Fibroblast of skin of back (primary cell): ENCODE measurements around the gene PCDHB10.
"Not testable (repeated sequence)": the region's sequence is repeated elsewhere in the genome, so short reads cannot be mapped to it uniquely, and the experiment has no call there.

Experiments used
- DNase-seq: peaks from one replicate; pipeline ENCODE4 v3.0.0-alpha.2; 2013

PCDHB10 gene

GRCh38 chr5:141188682-141189081 lies 3.5 kb upstream of the PCDHB10 start:
- DNase-seq: not testable (repeated sequence)

- DNase-seq: not testable (repeated sequence)
Measured at GRCh38 chr5:141189131-141189530, 3.0 kb upstream of the PCDHB10 start.

- DNase-seq: not testable (repeated sequence)
Measured at GRCh38 chr5:141194332-141194731, 2.2 kb downstream of the PCDHB10 start.

- no peak for DNase-seq
Measured at GRCh38 chr5:141196363-141196762, 4.2 kb downstream of the PCDHB10 start.

- no peak for DNase-seq
Measured at GRCh38 chr5:141199359-141200235, 7.4 kb downstream of the PCDHB10 start, which contains the start of gene PCDHB11. Gene PCDHB11 (plus strand): TSS chr5:141199627. CDS start chr5:141199775, 148 bp downstream.

- not testable (repeated sequence) for DNase-seq
Measured at GRCh38 chr5:141201126-141201525, 9.0 kb downstream of the PCDHB10 start.

- DNase-seq: not testable (repeated sequence)
Measured at GRCh38 chr5:141201646-141202045, 9.5 kb downstream of the PCDHB10 start.

- no peak for DNase-seq
Measured at GRCh38 chr5:141208478-141208877, 16.3 kb downstream of the PCDHB10 start, which contains the start of gene PCDHB12. Gene PCDHB12 (plus strand): TSS chr5:141208719. CDS start chr5:141208908, 189 bp downstream.

- DNase-seq: not testable (repeated sequence)
Measured at GRCh38 chr5:141210281-141210680, 18.1 kb downstream of the PCDHB10 start.

- not testable (repeated sequence) for DNase-seq
Measured at GRCh38 chr5:141210849-141211248, 18.7 kb downstream of the PCDHB10 start.

GRCh38 chr5:141213656-141214339 lies 21.6 kb downstream of the PCDHB10 start, which contains the start of gene PCDHB13:
Gene PCDHB13 (plus strand): TSS chr5:141213919. CDS start chr5:141214124, 205 bp downstream.
- peak; percentile 9 for DNase-seq

- DNase-seq: not testable (repeated sequence)
Measured at GRCh38 chr5:141214583-141214982, 22.4 kb downstream of the PCDHB10 start.

- DNase-seq: not testable (repeated sequence)
Measured at GRCh38 chr5:141215504-141215903, 23.4 kb downstream of the PCDHB10 start.

- DNase-seq: not testable (repeated sequence)
Measured at GRCh38 chr5:141216035-141216434, 23.9 kb downstream of the PCDHB10 start.

GRCh38 chr5:141223112-141223783 lies 31.1 kb downstream of the PCDHB10 start, which contains the start of gene PCDHB14:
Gene PCDHB14 (plus strand): TSS chr5:141223343. CDS start chr5:141223506, 163 bp downstream.
- peak; percentile 12 for DNase-seq

- not testable (repeated sequence) for DNase-seq
Measured at GRCh38 chr5:141224844-141225243, 32.7 kb downstream of the PCDHB10 start.

- DNase-seq: not testable (repeated sequence)
Measured at GRCh38 chr5:141225421-141225820, 33.3 kb downstream of the PCDHB10 start.

GRCh38 chr5:141234109-141234667 lies 42.0 kb downstream of the PCDHB10 start:
- DNase-seq: peak; percentile 3

GRCh38 chr5:141235922-141236321 lies 43.8 kb downstream of the PCDHB10 start:
- not testable (repeated sequence) for DNase-seq

GRCh38 chr5:141236516-141237313 lies 44.6 kb downstream of the PCDHB10 start:
- no peak for DNase-seq

GRCh38 chr5:141241496-141241895 lies 49.3 kb downstream of the PCDHB10 start:
- no peak for DNase-seq
